ENCODE data around the gene ZEB1. TPM values are rescaled to one million over a fixed set of nuclear protein-coding genes. Genes with fewer than 3 reads are reported as not detected.
"Not testable (repeated sequence)": the region's sequence is repeated elsewhere in the genome, so short reads cannot be mapped to it uniquely, and the experiment has no call there.

The ZEB1 gene
- total and polyA plus RNA-seq, 2 of the 4 experiments (the other 2 are of a cell fraction) = 23.7 to 108 TPM

DNA sequence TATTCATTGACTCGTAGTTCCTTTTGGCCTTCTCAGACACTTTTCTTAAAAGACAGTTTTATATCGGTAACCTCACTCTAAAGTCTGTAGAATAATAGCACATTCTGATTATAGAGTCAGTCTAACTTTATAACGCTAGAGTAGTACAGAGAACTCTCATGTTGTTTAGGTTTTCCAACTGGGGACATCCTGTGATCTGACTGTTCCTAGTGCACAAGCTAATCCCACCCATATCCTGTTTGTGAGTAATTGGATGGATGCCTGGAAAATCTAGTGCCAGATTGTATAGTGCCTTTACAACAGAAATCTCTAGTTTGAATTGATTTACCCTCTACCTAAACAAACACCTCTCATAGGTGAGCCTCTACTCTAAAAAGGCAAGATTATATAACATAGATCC is 107.4 kb downstream of the ZEB1 start:
- dilution Hi-C loops (cut with HindIII; ENCODE audit: low sequenced_read_pairs, unreplicated experiment) (no loop called here), in situ Hi-C loops (cut with MboI; ENCODE audit: low sequenced_read_pairs) (no loop called here), intact Hi-C loops (cut with micrococcal nuclease) (no loop called here)
- no peak overlapping the region for H2AFZ ChIP-seq (replicated peaks; ENCODE audit: low read length, poor library complexity)
- H2AK5ac ChIP-seq (ENCODE audit: low read depth, low read length) = no peak overlapping the region
- POLR2A ChIA-PET (ENCODE audit: unreplicated experiment) = interaction anchor here (0.6 kb wide), 1 partner anchor 25 kb away, joined by 4 read pairs; no protein-coding TSS in a partner anchor
- no peak for TF ChIP-seq CEBPB (IDR thresholded peaks at IDR 0.05; ENCODE audit: low read depth, low read length)
- H4K5ac ChIP-seq (ENCODE audit: low read depth, low read length) = no peak overlapping the region
- no peak overlapping the region for H2AK9ac ChIP-seq (replicated peaks; ENCODE audit: low read depth, low read length, poor library complexity)
- no CpG with 5 or more reads among the region's 3 CpGs for WGBS, 2 experiments (ENCODE audit: extremely low coverage in 2 of 2, insufficient read length in 1 of 2)
- no peak overlapping the region for H2BK20ac ChIP-seq (ENCODE audit: low read depth, low read length)
- H3K4me3 ChIP-seq (ENCODE audit: insufficient read depth, low read depth, low read length) = no peak overlapping the region
- H2BK15ac ChIP-seq (ENCODE audit: low read depth, low read length) = no peak overlapping the region
- 0 out of 2 replicates have a peak overlapping the region, but pooled peaks have one; percentile 7 for H3K27ac ChIP-seq (ENCODE audit: insufficient read depth, low read length)
- no peak overlapping the region; the same call in 1 of the 2 replicates for H3K4ac ChIP-seq (ENCODE audit: low read depth, low read length)
- no peak overlapping the region for H3K23ac ChIP-seq (ENCODE audit: low read depth, low read length)
- H3K14ac ChIP-seq (replicated peaks; ENCODE audit: low read depth, low read length) = peak overlapping the region; percentile 33; the same call in 1 of the 2 replicates
- peak overlapping the region; percentile 76 for H2BK5ac ChIP-seq (ENCODE audit: low read depth, low read length, poor library complexity, severe bottlenecking)
- peaks cover 2% of the 10 kb centered on the region; the same call in 1 of the 2 replicates for H3K9me1 ChIP-seq (ENCODE audit: insufficient read depth, low read length)
- no peaks in the 10 kb centered on the region for H3K27me3 ChIP-seq (ENCODE audit: control insufficient read depth, insufficient read depth, low read length)
- H4K8ac ChIP-seq (ENCODE audit: low read depth in 2 of 2, low read length in 2 of 2) = no peak overlapping the region
- no peaks in the 10 kb centered on the region; the same call in 1 of the 2 replicates for H3K4me1 ChIP-seq (ENCODE audit: control insufficient read depth, insufficient read depth, low read length)
- H3K9ac ChIP-seq (ENCODE audit: low read depth, low read length) = no peak overlapping the region
- no peak overlapping the region for H4K91ac ChIP-seq (ENCODE audit: insufficient read depth, low read depth, low read length)
- ATAC-seq (ENCODE audit: low read depth) = peak; percentile 77
- peak; percentile 94 for DNase-seq
- BruUV-seq (replicated peaks) = no TSS peak
- no peaks in the 10 kb centered on the region for H3K36me3 ChIP-seq (ENCODE audit: control insufficient read depth, insufficient read depth, low read length)
- CTCF ChIA-PET = no interaction called here
- H3K79me1 ChIP-seq (ENCODE audit: low read depth in 1 of 2, low read length in 2 of 2) = peaks cover 14 to 36% of the 10 kb centered on the region in 2 experiments
- peaks cover 81% of the 10 kb centered on the region for H4K20me1 ChIP-seq (ENCODE audit: insufficient read depth, low read length)
- H3K4me2 ChIP-seq (ENCODE audit: low read depth, low read length) = peak overlapping the region; percentile 71; the same call in 1 of the 2 replicates
- H3K9me3 ChIP-seq (ENCODE audit: control insufficient read depth, insufficient read depth, low read length) = no peaks in the 10 kb centered on the region
- H3K56ac ChIP-seq (ENCODE audit: extremely low read depth, insufficient read depth, low read length) = no peak overlapping the region
- H3K18ac ChIP-seq (ENCODE audit: low read depth, low read length) = no peak overlapping the region
- H2BK120ac ChIP-seq (ENCODE audit: low read depth, low read length) = no peak overlapping the region

DNA sequence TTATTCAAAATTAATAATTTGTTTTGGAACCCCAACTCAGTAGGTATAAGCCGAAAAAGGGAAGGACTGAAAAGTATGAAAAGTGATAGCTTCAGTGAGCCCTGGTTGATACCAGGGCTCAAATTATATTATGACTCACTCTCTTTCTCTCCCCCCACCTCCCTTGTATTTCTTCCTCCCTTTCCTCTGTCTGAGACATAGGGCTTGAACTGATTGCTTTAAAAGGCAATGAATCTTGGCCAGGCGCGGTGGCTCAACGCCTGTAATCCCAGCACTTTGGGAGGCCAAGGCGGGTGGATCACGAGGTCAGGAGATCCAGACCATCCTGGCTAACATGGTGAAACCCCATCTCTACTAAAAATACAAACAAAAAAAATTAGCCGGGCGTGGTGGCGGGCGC is 108.3 kb downstream of the ZEB1 start:
- H3K14ac ChIP-seq (replicated peaks; ENCODE audit: low read depth, low read length); H2BK15ac ChIP-seq (ENCODE audit: low read depth, low read length); H3K23ac ChIP-seq (ENCODE audit: low read depth, low read length); H3K18ac ChIP-seq (ENCODE audit: low read depth, low read length); H3K4ac ChIP-seq (ENCODE audit: low read depth, low read length); POLR2A ChIA-PET (ENCODE audit: unreplicated experiment); H3K4me3 ChIP-seq (ENCODE audit: insufficient read depth, low read depth, low read length); H4K91ac ChIP-seq (ENCODE audit: insufficient read depth, low read depth, low read length); in situ Hi-C loops (cut with MboI; ENCODE audit: low sequenced_read_pairs); BruUV-seq (replicated peaks); H2AFZ ChIP-seq (replicated peaks; ENCODE audit: low read length, poor library complexity); ATAC-seq (ENCODE audit: low read depth); H2AK5ac ChIP-seq (ENCODE audit: low read depth, low read length); H3K27ac ChIP-seq (ENCODE audit: insufficient read depth, low read length); H3K4me2 ChIP-seq (ENCODE audit: low read depth, low read length); H3K36me3 ChIP-seq (ENCODE audit: control insufficient read depth, insufficient read depth, low read length); H3K27me3 ChIP-seq (ENCODE audit: control insufficient read depth, insufficient read depth, low read length); H2AK9ac ChIP-seq (replicated peaks; ENCODE audit: low read depth, low read length, poor library complexity); H3K9me1 ChIP-seq (ENCODE audit: insufficient read depth, low read length); H4K8ac ChIP-seq (ENCODE audit: low read depth in 2 of 2, low read length in 2 of 2); H3K9me3 ChIP-seq (ENCODE audit: control insufficient read depth, insufficient read depth, low read length); dilution Hi-C loops (cut with HindIII; ENCODE audit: low sequenced_read_pairs, unreplicated experiment); H2BK5ac ChIP-seq (ENCODE audit: low read depth, low read length, poor library complexity, severe bottlenecking); intact Hi-C loops (cut with micrococcal nuclease); H4K5ac ChIP-seq (ENCODE audit: low read depth, low read length); H3K56ac ChIP-seq (ENCODE audit: extremely low read depth, insufficient read depth, low read length); H2BK120ac ChIP-seq (ENCODE audit: low read depth, low read length); H3K4me1 ChIP-seq (ENCODE audit: control insufficient read depth, insufficient read depth, low read length); H2BK20ac ChIP-seq (ENCODE audit: low read depth, low read length); H3K9ac ChIP-seq (ENCODE audit: low read depth, low read length): not testable (repeated sequence)
- peaks cover 79% of the 10 kb centered on the region for H4K20me1 ChIP-seq (ENCODE audit: insufficient read depth, low read length)
- CTCF ChIA-PET = interaction anchor here (0.6 kb wide), 1 partner anchor 644 kb away, joined by 3 read pairs; no protein-coding TSS in a partner anchor
- H3K79me1 ChIP-seq (ENCODE audit: low read depth in 1 of 2, low read length in 2 of 2) = peaks cover 14 to 32% of the 10 kb centered on the region in 2 experiments
- DNase-seq = peak; percentile 17
- no CpG with 5 or more reads among the region's 10 CpGs for WGBS, 2 experiments (ENCODE audit: extremely low coverage in 2 of 2, insufficient read length in 1 of 2)
